HepG2 (cell line): ENCODE results near the gene TSHZ2. TPM values are rescaled to one million over a fixed set of nuclear protein-coding genes. Genes with fewer than 3 reads are reported as not detected.
A peak's percentile ranks its signal among the peaks of the same experiment; 100 is the strongest.

Source experiments
- ATAC-seq: fragments of 200-7000 bp; cut with Tn5 transposase; 3 replicates; pipeline ENCODE4 v1.9.1; 2020; ENCODE audit warnings: mild to moderate bottlenecking, moderate library complexity
- BruUV-seq: library from RNA; stranded (reverse); fragments of 400-500 nt; replicated peaks from 2 replicates; lab custom pipeline; 2021; lab: Mats Ljungman, UMichigan
- CTCF ChIA-PET: fragments of 300-600 bp; formaldehyde crosslinking; extraction: SDS; loops from one replicate; lab custom pipeline; 2021; ENCODE audit warnings: low total read pairs, inconsistent platforms, low intra/inter-chr PET ratio; lab: Yijun Ruan, JAX
- POLR2A ChIA-PET: fragments of 350-600 bp; sonication (Branson Sonifier 250); formaldehyde crosslinking; loops from one replicate; lab custom pipeline; 2020; ENCODE audit warnings: antibody characterized with exemption, inconsistent platforms; lab: Yijun Ruan, JAX
- DNase-seq: peaks from one replicate; pipeline ENCODE4 v3.0.0-alpha.2; 2015; ENCODE audit warnings: low spot score
- FAIRE-seq: peaks from 3 replicates; lab custom pipeline; 2011; peaks lifted over from hg19 to GRCh38; lab: Jason Lieb, UNC
- H2AFZ ChIP-seq: one replicate; pipeline ENCODE4 v1.6.1; 2011; ENCODE audit warnings: low read length, inconsistent platforms
- H3K27ac ChIP-seq: fragments of 300-600 bp; 3 replicates; pipeline ENCODE4 v1.8.0; 2011; ENCODE audit warnings: mixed run types, mild to moderate bottlenecking, mixed read lengths, low read length, inconsistent platforms; ENCODE audit not compliant: insufficient read depth; ENCODE audit errors: extremely low read length
- H3K27me3 ChIP-seq, 2 experiments: fragments of 200-600 bp in 1 of 2; 2 replicates in 1 of 2; 3 replicates in 1 of 2; pipeline versions ENCODE4 v1.6.0 to v1.8.0; 2011; ENCODE audit warnings: low read length in 2 of 2, mild to moderate bottlenecking in 2 of 2, moderate library complexity in 2 of 2, inconsistent platforms in 1 of 2; ENCODE audit not compliant: insufficient read depth in 2 of 2, control insufficient read depth in 1 of 2
- H3K36me3 ChIP-seq, 2 experiments: fragments of 200-600 bp in 1 of 2; replicated peaks in 1 of 2; 2 replicates in 1 of 2; 3 replicates in 1 of 2; pipeline versions ENCODE4 v1.5.1 to v1.8.0; 2011; ENCODE audit warnings: low read length in 2 of 2, inconsistent platforms in 1 of 2; ENCODE audit not compliant: insufficient read depth in 2 of 2, control insufficient read depth in 1 of 2
- H3K4me1 ChIP-seq: 2 replicates; pipeline ENCODE4 v1.5.1; 2012; ENCODE audit warnings: low read length, inconsistent platforms; ENCODE audit not compliant: insufficient read depth
- H3K4me2 ChIP-seq: 2 replicates; pipeline ENCODE4 v1.6.0; 2011; ENCODE audit warnings: low read depth, low read length, inconsistent platforms
- H3K4me3 ChIP-seq, 3 experiments: fragments of 200-600 bp in 1 of 3; sonication (generic), shearing (Covaris generic) in 1 of 3; replicated peaks in 1 of 3; 2 replicates each; pipeline ENCODE4 v1.5.1; 2011 to 2016; ENCODE audit warnings: low read length in 3 of 3, inconsistent platforms in 2 of 3, low read depth in 2 of 3, mild to moderate bottlenecking in 2 of 3, control low read depth in 1 of 3, mixed read lengths in 1 of 3; ENCODE audit not compliant: insufficient read depth in 1 of 3
- H3K79me2 ChIP-seq: one replicate; pipeline ENCODE4 v1.6.1; 2011; ENCODE audit warnings: low read length, inconsistent platforms; ENCODE audit not compliant: insufficient read depth
- H3K9ac ChIP-seq: 2 replicates; pipeline ENCODE4 v1.6.0; 2011; ENCODE audit warnings: mild to moderate bottlenecking, low read depth, low read length, inconsistent platforms; ENCODE audit not compliant: insufficient read depth
- H3K9me3 ChIP-seq: 2 replicates; pipeline ENCODE4 v1.5.1; 2012; ENCODE audit warnings: mild to moderate bottlenecking, low read length
- H4K20me1 ChIP-seq: 2 replicates; pipeline ENCODE4 v1.6.0; 2011; ENCODE audit warnings: inconsistent platforms, mild to moderate bottlenecking, low read length, moderate library complexity; ENCODE audit not compliant: insufficient read depth
- ARHGAP35 ChIP-seq: sonication (generic); formaldehyde crosslinking; IDR thresholded peaks from 2 replicates; pipeline ENCODE4 v1.9.0; 2022; ENCODE audit warnings: mild to moderate bottlenecking, inconsistent platforms, moderate library complexity, missing genetic modification reagents, borderline replicate concordance
- CEBPB ChIP-seq: IDR thresholded peaks from 2 replicates; pipeline ENCODE4 v1.6.1; 2011; ENCODE audit warnings: low read depth, low read length, improper control_type of control experiment, borderline replicate concordance
- CEBPG ChIP-seq: IDR thresholded peaks from 2 replicates; pipeline ENCODE4 v1.6.1; 2016
- CHCHD3 ChIP-seq: sonication (generic); formaldehyde crosslinking; IDR thresholded peaks from 2 replicates; pipeline ENCODE4 v1.8.0; 2022; ENCODE audit warnings: mild to moderate bottlenecking, missing genetic modification reagents, moderate library complexity
- DZIP1 ChIP-seq: sonication (generic); formaldehyde crosslinking; IDR thresholded peaks from 2 replicates; pipeline ENCODE4 v1.5.0; 2020; ENCODE audit warnings: mild to moderate bottlenecking, missing genetic modification reagents
- FOXP1 ChIP-seq, 2 experiments: fragments of 450-650 bp in 1 of 2; IDR thresholded peaks; 2 replicates each; pipeline ENCODE4 v1.6.1; 2017 to 2018; ENCODE audit warnings: antibody characterized with exemption in 1 of 2
- SOX5 ChIP-seq: IDR thresholded peaks from 2 replicates; pipeline ENCODE4 v1.6.1; 2016; ENCODE audit warnings: borderline replicate concordance
- ZMAT3 ChIP-seq: sonication (generic); formaldehyde crosslinking; conservative IDR thresholded peaks from 2 replicates; pipeline ENCODE4 v1.7.0; 2021; ENCODE audit warnings: missing genetic modification reagents
- ZNF275 ChIP-seq: sonication (generic); formaldehyde crosslinking; IDR thresholded peaks from 2 replicates; pipeline ENCODE4 v1.8.0; 2022; ENCODE audit warnings: missing genetic modification reagents, mild to moderate bottlenecking, inconsistent platforms, borderline replicate concordance
- ZNF333 ChIP-seq: sonication (generic); formaldehyde crosslinking; IDR thresholded peaks from 2 replicates; pipeline ENCODE4 v1.4.0; 2020; ENCODE audit warnings: mild to moderate bottlenecking, missing genetic modification reagents, borderline replicate concordance
- ZNF362 ChIP-seq: sonication (generic); formaldehyde crosslinking; IDR thresholded peaks from 2 replicates; pipeline ENCODE4 v1.4.0; 2020; ENCODE audit warnings: missing genetic modification reagents, mild to moderate bottlenecking, borderline replicate concordance
- ZNF430 ChIP-seq: sonication (generic); formaldehyde crosslinking; IDR thresholded peaks from 2 replicates; pipeline ENCODE4 v1.9.0; 2021; ENCODE audit warnings: mild to moderate bottlenecking, missing genetic modification reagents
- WGBS: methylation state at CpG from one replicate; pipeline ENCODE4 v1.1.6; 2017; ENCODE audit warnings: low lambda C conversion rate; 5-methylcytosine and 5-hydroxymethylcytosine counted together
- in situ Hi-C: cut with HindIII; loops from 2 replicates; pipeline ENCODE4 v1.10.0; 2017; ENCODE audit warnings: low pct_unique_long_range_greater_than_20kb; ENCODE audit not compliant: extremely low pct_ligation_motif_present
- intact Hi-C: fragments of 100-400 bp; cut with micrococcal nuclease; formaldehyde crosslinking; loops from one replicate; pipeline ENCODE4 v1.10.0; 2022; ENCODE audit not compliant: unreplicated experiment
- polyA plus RNA-seq, 8 experiments: library from polyadenylated mRNA; depleted of rRNA in 3 of 8; stranded (reverse) in 7 of 8; unstranded in 1 of 8; fragments of >200 nt; fragmentation: Illumina TruSeq in 4 of 8; extraction: Trizol in 4 of 8; gene quantifications; 2 replicates each; pipeline versions ENCODE4 v1.2.1 to v1.2.3, GENCODE V29; 2011 to 2016; ENCODE audit warnings: low read depth in 4 of 8, missing spikeins in 1 of 8, mixed read lengths in 1 of 8; ENCODE audit not compliant: insufficient read depth in 1 of 8
- total RNA-seq, 5 experiments: library from RNA; depleted of rRNA; stranded (reverse); fragments of >200 nt; fragmentation: Illumina TruSeq; extraction: Trizol; gene quantifications; 2 replicates each; pipeline ENCODE4 v1.2.3, GENCODE V29; 2016; ENCODE audit warnings: low read depth in 1 of 5

TSHZ2 gene
- total and polyA plus RNA-seq, 2 of the 13 experiments (the other 11 are each of a cell fraction or from before 2014, with no cell fraction given), result 0.01 TPM; not detected in 1

DNA sequence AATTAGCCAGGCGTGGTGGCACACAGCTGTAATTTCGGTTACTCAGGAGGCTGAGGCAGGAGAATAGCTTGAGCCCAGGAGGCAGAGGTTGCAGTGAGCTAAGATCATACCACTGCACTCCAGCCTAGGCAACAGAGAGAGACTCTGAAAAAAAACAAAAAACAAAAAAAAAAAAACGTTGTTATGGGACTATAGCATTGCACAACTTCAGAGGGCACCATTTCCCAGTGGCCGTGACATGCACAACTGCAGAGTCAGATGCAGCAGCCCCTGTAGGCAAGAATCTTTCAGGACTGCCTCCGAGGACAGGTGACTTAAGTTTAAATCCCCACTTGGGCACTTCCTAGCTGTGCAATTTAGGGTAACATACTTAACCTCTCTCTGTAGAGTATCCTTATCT is 557.5 kb downstream of the TSHZ2 start:
- CTCF ChIA-PET, result no interaction called here
- TF ChIP-seq CEBPB (peak; percentile 81), CEBPG (CRISPR knock-in tag) (0 out of 2 replicates have a peak, but pooled peaks have one; percentile 22), CHCHD3 (no peak), ARHGAP35 (CRISPR knock-in tag) (no peak), ZNF362 (CRISPR knock-in tag) (peak; percentile 51; the same call in 1 of the 2 replicates), FOXP1 (IDR thresholded peaks at IDR 0.05) (no peak), FOXP1 (CRISPR knock-in tag; IDR thresholded peaks at IDR 0.05) (no peak)
- TF ChIP-seq, all 625 proteins: peak for 3
- Histone ChIP-seq H3K9ac (no peak overlapping the region), H4K20me1 (no peaks in the 10 kb centered on the region), H3K27me3 (peaks cover 2 to 4% of the 10 kb centered on the region in 2 experiments; a peak in 2 of 5 replicates), H3K9me3 (no peaks in the 10 kb centered on the region), H2AFZ (no peak overlapping the region), H3K36me3 (no peaks in the 10 kb centered on the region), H3K4me1 (no peaks in the 10 kb centered on the region), H3K79me2 (no peaks in the 10 kb centered on the region), H3K27ac (no peak overlapping the region), H3K4me2 (no peak overlapping the region), H3K4me3 (no peak overlapping the region)
- 28% methylated on average over 5 of the region's 5 CpGs for WGBS
- DNase-seq (no peak), ATAC-seq (peak; percentile 48; the same call in 2 of the 3 replicates), FAIRE-seq (no peak)
- intact Hi-C loops (no loop called here), in situ Hi-C loops (loop anchor here (25.0 kb wide), 2 partner anchors 317 to 792 kb away; no protein-coding TSS in a partner anchor)
- BruUV-seq, result no TSS peak
- POLR2A ChIA-PET, result no interaction called here

- Histone ChIP-seq H3K4me1 (no peaks in the 10 kb centered on the region), H3K4me2 (no peak overlapping the region), H2AFZ (no peak overlapping the region), H3K27me3 (peaks cover 0 to 2% of the 10 kb centered on the region in 2 experiments; a peak in 2 of 5 replicates)
- TF ChIP-seq ZNF430 (CRISPR knock-in tag), result peak; percentile 87; the same call in 1 of the 2 replicates
- no peak for TF ChIP-seq ZNF275 (CRISPR knock-in tag)
- TF ChIP-seq DZIP1 (CRISPR knock-in tag), result no peak
- TF ChIP-seq ZMAT3, result no peak
- no peak for TF ChIP-seq SOX5 (CRISPR knock-in tag)
- no peak for TF ChIP-seq ZNF333
- TF ChIP-seq, all 625 proteins: peak for 1
- ChIA-PET POLR2A (no interaction called here), CTCF (no interaction called here)
- intact Hi-C loops (no loop called here), in situ Hi-C loops (loop anchor here (25.0 kb wide), 2 partner anchors 318 to 793 kb away; no protein-coding TSS in a partner anchor)
- FAIRE-seq (no peak), DNase-seq (no peak), ATAC-seq (no peak)
- H3K27ac ChIP-seq, result no peak overlapping the region
- no peaks in the 10 kb centered on the region for H4K20me1 ChIP-seq
- no peaks in the 10 kb centered on the region for H3K9me3 ChIP-seq
- no peak overlapping the region for H3K4me3 ChIP-seq
- no peaks in the 10 kb centered on the region for H3K79me2 ChIP-seq
- H3K36me3 ChIP-seq, result no peaks in the 10 kb centered on the region
- no TSS peak for BruUV-seq
- 55% methylated on average over 2 of the region's 2 CpGs for WGBS
- no peak overlapping the region for H3K9ac ChIP-seq
Observed at GRCh38 chr20:53530440-53530839, 558.3 kb downstream of the TSHZ2 start.
